ENCODE measurements around the gene PMEL.

GRCh38 chr12:55993230-55993853 is 27.5 kb upstream of the PMEL start:
- TF ChIP-seq EZH2 (optimal IDR thresholded peaks at IDR 0.05; ENCODE audit: low read depth, low read length), result no peak
- TF ChIP-seq, protein P1, sequence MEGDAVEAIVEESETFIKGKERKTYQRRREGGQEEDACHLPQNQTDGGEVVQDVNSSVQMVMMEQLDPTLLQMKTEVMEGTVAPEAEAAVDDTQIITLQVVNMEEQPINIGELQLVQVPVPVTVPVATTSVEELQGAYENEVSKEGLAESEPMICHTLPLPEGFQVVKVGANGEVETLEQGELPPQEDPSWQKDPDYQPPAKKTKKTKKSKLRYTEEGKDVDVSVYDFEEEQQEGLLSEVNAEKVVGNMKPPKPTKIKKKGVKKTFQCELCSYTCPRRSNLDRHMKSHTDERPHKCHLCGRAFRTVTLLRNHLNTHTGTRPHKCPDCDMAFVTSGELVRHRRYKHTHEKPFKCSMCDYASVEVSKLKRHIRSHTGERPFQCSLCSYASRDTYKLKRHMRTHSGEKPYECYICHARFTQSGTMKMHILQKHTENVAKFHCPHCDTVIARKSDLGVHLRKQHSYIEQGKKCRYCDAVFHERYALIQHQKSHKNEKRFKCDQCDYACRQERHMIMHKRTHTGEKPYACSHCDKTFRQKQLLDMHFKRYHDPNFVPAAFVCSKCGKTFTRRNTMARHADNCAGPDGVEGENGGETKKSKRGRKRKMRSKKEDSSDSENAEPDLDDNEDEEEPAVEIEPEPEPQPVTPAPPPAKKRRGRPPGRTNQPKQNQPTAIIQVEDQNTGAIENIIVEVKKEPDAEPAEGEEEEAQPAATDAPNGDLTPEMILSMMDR (IDR thresholded peaks at IDR 0.05; ENCODE audit: low read length), result no peak
